ENCODE measurements around the gene MACC1.
A peak's percentile ranks its signal among the peaks of the same experiment; 100 is the strongest.

MACC1 gene, protein sequence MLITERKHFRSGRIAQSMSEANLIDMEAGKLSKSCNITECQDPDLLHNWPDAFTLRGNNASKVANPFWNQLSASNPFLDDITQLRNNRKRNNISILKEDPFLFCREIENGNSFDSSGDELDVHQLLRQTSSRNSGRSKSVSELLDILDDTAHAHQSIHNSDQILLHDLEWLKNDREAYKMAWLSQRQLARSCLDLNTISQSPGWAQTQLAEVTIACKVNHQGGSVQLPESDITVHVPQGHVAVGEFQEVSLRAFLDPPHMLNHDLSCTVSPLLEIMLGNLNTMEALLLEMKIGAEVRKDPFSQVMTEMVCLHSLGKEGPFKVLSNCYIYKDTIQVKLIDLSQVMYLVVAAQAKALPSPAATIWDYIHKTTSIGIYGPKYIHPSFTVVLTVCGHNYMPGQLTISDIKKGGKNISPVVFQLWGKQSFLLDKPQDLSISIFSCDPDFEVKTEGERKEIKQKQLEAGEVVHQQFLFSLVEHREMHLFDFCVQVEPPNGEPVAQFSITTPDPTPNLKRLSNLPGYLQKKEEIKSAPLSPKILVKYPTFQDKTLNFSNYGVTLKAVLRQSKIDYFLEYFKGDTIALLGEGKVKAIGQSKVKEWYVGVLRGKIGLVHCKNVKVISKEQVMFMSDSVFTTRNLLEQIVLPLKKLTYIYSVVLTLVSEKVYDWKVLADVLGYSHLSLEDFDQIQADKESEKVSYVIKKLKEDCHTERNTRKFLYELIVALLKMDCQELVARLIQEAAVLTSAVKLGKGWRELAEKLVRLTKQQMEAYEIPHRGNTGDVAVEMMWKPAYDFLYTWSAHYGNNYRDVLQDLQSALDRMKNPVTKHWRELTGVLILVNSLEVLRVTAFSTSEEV

GRCh38 chr7:20217193-20217948 lies at the start of gene MACC1:
MACC1 (minus strand) TSS chr7:20217384; CDS start chr7:20161862, 55,522 bp downstream.
- peak; percentile 53 for DNase-seq

DNA sequence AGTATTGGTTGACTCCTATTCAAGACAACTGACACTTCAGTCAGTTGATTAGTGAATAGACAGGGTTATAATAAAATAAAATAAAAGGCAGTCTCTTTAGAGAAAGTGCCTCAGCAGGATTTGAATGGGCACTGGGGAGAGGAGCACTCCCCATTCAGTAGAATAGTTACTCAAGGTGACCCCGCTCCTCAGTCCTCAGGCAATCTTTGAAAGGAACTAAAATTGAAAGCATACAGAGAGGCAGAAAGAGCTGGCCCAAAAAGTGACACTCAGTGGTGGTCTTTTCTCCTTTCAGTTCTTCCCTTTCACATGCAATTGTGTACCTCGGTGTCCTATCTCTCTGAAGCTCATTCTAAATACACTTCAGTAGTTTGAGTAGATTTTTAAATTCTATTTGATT lies 47.4 kb upstream of the MACC1 start:
- DNase-seq, result no peak

DNA sequence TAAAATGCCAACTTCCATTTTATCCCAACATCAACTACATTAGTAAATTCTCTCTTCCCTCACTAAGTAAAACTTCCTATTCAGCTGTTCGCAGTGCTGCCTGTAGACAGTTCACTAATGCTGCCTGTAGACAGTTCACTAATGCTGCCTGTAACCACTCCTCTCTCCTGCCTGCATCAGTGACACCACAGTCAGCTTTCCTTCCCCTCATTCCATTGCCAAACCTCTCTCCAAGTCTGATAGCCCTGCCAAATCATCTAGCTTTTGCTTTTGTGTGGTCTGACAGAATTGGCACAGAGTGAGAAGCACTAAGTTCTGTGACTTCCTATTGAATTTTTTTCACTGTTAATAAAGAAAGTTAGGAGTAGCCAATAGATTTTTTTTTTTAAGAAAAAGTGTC lies 43.0 kb upstream of the MACC1 start:
- DNase-seq, result no peak

DNA sequence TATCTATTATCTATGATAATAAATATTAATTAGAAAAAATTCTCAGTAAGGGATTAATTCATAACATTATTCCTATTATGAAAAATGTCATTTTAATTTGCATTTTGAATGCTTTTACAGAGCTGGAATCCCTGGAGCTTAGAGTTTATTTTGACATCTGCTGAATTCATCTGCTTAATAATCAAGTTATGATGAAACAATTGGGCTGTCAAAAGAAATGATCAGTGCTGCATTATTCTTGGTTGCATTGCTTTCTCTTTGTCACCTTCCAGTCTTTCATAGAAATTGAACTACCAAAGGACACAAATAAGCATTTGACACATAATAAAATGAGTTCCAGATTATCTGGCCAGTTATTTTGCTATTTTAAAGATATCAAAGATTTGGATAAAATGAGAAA lies 40.0 kb upstream of the MACC1 start:
- DNase-seq, result no peak

- no peak for DNase-seq
Observed at GRCh38 chr7:20249920-20250319, 32.7 kb upstream of the MACC1 start.

- no peak for DNase-seq
Observed at GRCh38 chr7:20249376-20249775, 32.2 kb upstream of the MACC1 start.

- DNase-seq, result no peak
Observed at GRCh38 chr7:20246236-20246635, 29.1 kb upstream of the MACC1 start.

GRCh38 chr7:20244334-20245120 lies 27.3 kb upstream of the MACC1 start:
- DNase-seq, result no peak

DNA sequence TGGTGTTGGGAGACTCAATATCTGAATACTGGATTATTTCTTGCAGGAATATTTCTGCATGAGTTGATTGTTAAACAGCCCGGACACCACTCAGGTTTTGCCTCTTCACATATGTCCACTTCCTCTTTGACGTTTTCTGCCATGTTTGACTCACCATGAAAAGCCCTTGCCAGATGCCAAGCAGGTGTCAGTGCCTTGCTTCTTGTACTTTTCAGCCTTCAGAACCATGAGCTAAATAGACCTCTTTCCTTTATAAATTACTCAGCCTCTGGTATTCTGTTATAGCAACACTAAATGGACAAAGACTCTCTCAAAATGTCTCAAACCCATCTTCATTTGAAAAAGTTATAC lies 24.7 kb upstream of the MACC1 start:
- DNase-seq, result peak; percentile 35

DNA sequence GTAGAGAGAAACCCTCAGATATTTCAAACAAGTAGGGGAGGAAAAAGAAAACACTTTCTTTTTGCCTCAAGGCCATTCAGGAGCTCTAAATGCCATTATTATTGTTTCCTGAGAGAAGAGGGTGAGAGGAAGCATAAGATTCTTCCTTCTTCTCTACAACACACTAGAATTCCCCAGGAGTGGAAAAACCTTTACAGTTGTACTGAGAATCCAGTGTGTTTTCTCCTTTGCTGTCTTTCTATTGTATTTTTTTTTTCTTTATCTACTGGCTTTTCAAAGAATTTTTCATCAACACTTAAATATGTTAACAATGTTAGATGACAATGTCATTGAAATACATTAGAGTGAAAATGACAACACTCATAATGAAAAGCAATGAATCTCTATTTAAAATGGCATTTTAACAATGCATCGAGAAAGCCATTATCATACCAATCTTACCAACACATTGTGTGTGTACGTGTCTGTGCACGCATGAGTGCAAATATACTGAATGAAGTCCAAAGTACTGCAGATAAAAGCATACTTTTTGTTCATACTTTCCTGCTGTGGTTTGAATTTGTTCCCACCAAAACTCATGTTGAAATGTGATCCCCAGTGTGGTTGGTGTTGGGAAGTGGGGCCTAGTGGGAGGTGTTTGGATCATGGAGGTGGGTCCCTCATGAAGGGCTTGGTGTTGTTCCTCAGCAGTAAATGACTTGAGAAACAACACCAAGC lies 24.2 kb upstream of the MACC1 start:
- DNase-seq, result no peak

- DNase-seq, result no peak
Observed at GRCh38 chr7:20240080-20240926, 23.1 kb upstream of the MACC1 start.

DNA sequence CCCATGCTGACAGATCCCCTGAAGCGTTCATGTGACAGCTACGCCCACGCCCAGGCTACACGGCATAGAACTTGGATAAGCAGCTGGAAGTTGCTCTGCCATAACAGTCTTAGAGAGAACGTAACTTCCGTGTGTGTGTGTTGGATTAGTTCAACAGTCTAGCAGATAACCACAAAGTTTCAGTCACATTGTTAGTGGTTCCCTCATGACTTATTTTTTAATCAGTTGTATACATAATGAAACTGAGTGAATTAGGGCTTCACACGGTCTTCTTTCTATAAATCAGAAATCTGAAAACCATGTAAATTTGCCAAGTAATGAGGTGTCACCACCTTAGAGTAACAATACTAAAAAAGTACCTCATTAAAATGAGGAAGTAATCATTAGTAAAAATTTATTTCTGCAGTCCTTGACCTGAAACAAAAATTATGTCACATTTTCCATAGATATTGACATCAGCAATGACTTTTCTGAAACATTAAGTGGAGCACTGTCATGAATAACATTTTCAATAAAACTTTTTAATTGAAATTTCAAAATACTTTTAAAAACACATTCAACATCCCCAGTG lies 21.7 kb upstream of the MACC1 start:
- DNase-seq, result peak; percentile 93

- no peak for DNase-seq
Observed at GRCh38 chr7:20238194-20238753, 21.1 kb upstream of the MACC1 start.

- no peak for DNase-seq
Observed at GRCh38 chr7:20237464-20238193, 20.4 kb upstream of the MACC1 start.

GRCh38 chr7:20236790-20237189 lies 19.6 kb upstream of the MACC1 start:
- no peak for DNase-seq

GRCh38 chr7:20236043-20236442 lies 18.9 kb upstream of the MACC1 start:
- DNase-seq, result no peak

- DNase-seq, result no peak
Observed at GRCh38 chr7:20235288-20235687, 18.1 kb upstream of the MACC1 start.

DNA sequence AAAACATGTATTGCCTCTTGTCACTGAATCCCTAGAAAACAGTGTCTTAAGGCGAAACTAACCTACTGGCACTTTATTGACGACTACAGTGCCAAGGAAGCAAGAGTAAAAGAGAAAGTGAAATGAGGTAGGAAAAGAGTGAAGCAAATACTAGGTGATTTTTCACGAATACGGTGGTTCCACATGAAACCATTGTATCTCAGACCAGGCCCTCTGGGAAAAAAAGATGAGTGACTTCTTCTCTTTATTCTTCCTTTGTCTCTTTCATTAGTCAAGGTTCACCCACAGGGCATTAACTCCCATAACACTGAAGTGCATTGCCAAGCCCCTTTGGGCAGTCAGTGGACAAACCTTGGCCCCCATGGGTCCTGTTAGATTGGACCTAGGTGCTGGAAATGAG lies 16.2 kb upstream of the MACC1 start:
- DNase-seq, result no peak

DNA sequence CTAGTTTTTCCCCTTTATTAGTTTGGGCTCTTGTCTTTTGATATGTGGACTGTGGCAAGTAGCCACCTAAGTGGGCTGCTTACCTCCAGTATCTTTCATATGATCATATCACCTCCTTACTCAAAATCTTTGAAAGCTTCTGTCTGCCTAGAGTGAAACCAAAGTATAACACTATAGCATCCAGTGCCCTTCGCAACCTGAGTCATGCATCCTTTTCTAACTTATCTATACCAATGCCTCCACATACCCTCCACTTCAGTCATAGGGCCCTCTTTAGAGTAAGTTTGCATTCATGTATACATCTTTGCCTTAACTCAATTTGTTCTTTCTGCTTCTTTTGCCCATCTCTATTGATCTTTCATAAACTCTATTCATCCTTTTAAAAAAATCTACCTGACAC lies 15.7 kb upstream of the MACC1 start:
- DNase-seq, result no peak

Measured in MV-4-11 (cell line).